ENCODE data around the gene OLIG2. TPM values are rescaled to one million over a fixed set of nuclear protein-coding genes. Genes with fewer than 3 reads are reported as not detected.

OLIG2 gene
- total RNA-seq, 2 experiments from 2014 or later = not detected

GRCh38 chr21:33007747-33008146 is 18.0 kb upstream of the OLIG2 start:
- CTCF ChIA-PET (ENCODE audit: unreplicated experiment) = no interaction called here
- Histone ChIP-seq H3K4me3 (ENCODE audit: low read depth, low read length, poor library complexity, severe bottlenecking) (no peak overlapping the region), H3K4me1 (ENCODE audit: insufficient read depth, low read length, poor library complexity, severe bottlenecking) (no peaks in the 10 kb centered on the region), H3K79me2 (ENCODE audit: insufficient read depth, low read depth, low read length) (no peaks in the 10 kb centered on the region), H3K4me2 (ENCODE audit: low read length) (no peak overlapping the region), H2AFZ (ENCODE audit: low read length) (no peak overlapping the region), H4K20me1 (ENCODE audit: insufficient read depth, low read length) (no peaks in the 10 kb centered on the region), H3K27ac (ENCODE audit: low read depth, low read length, poor library complexity, severe bottlenecking) (no peak overlapping the region), H3K9me3 (ENCODE audit: low read length) (no peaks in the 10 kb centered on the region), H3K9me2 (ENCODE audit: insufficient read depth, low read length) (no peaks in the 10 kb centered on the region), H3K36me3 (ENCODE audit: insufficient read depth, low read length) (no peaks in the 10 kb centered on the region)
- intact Hi-C loops (cut with micrococcal nuclease; ENCODE audit: unreplicated experiment) = no loop called here
- TF ChIP-seq, protein P1, sequence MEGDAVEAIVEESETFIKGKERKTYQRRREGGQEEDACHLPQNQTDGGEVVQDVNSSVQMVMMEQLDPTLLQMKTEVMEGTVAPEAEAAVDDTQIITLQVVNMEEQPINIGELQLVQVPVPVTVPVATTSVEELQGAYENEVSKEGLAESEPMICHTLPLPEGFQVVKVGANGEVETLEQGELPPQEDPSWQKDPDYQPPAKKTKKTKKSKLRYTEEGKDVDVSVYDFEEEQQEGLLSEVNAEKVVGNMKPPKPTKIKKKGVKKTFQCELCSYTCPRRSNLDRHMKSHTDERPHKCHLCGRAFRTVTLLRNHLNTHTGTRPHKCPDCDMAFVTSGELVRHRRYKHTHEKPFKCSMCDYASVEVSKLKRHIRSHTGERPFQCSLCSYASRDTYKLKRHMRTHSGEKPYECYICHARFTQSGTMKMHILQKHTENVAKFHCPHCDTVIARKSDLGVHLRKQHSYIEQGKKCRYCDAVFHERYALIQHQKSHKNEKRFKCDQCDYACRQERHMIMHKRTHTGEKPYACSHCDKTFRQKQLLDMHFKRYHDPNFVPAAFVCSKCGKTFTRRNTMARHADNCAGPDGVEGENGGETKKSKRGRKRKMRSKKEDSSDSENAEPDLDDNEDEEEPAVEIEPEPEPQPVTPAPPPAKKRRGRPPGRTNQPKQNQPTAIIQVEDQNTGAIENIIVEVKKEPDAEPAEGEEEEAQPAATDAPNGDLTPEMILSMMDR (conservative IDR thresholded peaks at IDR 0.05; ENCODE audit: low read length) = no peak
- TF ChIP-seq EZH2phosphoT487 (IDR thresholded peaks at IDR 0.05; ENCODE audit: borderline replicate concordance, low read depth, low read length) = no peak
- POLR2A ChIA-PET = interaction anchor here (0.6 kb wide), 1 partner anchor 117 kb away, joined by 5 read pairs; no protein-coding TSS in a partner anchor
- no TSS peak for BruUV-seq (replicated peaks)
- DNase-seq (ENCODE audit: low spot score) = no peak

DNA sequence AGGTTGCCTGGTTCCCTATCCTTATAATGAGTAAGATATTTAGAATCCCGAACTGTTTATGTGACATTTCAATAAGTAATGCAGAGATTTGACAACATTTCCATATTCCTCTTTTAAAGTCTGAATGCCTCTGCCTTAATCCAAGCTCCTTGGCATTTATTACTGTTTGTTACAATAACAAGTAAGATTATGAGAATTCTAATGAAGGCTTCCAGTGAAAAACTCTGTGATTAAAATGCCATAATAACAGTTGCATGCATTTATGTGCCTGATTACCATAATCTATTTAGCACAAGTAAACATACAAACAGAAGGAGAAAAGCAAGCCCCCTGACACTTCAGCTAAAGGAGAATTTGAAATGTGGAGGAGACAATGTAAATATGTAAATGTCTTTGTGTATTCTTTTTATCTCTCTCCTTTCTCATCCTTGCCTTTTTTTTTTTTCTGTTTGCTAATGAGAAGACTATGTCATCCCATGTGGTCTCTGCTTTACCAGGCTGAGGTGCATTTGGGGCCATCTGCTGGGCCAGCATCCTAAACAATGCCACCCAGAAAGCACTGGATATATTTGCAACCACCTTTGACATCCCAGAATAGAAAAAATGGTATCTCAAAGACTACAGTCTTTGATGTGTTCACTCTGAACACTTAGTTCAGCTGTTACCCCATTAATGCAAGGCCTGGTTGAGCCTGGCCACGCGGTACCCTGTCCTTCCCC is 17.2 kb upstream of the OLIG2 start:
- ChIA-PET POLR2A (interaction anchor here (0.6 kb wide), 1 partner anchor 118 kb away, joined by 5 read pairs; no protein-coding TSS in a partner anchor), CTCF (ENCODE audit: unreplicated experiment) (no interaction called here)
- Histone ChIP-seq H2AFZ (ENCODE audit: low read length) (no peak overlapping the region), H3K27ac (ENCODE audit: low read depth, low read length, poor library complexity, severe bottlenecking) (no peak overlapping the region), H4K20me1 (ENCODE audit: insufficient read depth, low read length) (no peaks in the 10 kb centered on the region), H3K4me3 (ENCODE audit: low read depth, low read length, poor library complexity, severe bottlenecking) (no peak overlapping the region), H3K4me1 (ENCODE audit: insufficient read depth, low read length, poor library complexity, severe bottlenecking) (no peaks in the 10 kb centered on the region), H3K9me2 (ENCODE audit: insufficient read depth, low read length) (no peaks in the 10 kb centered on the region), H3K36me3 (ENCODE audit: insufficient read depth, low read length) (no peaks in the 10 kb centered on the region), H3K79me2 (ENCODE audit: insufficient read depth, low read depth, low read length) (no peaks in the 10 kb centered on the region), H3K9me3 (ENCODE audit: low read length) (no peaks in the 10 kb centered on the region), H3K4me2 (ENCODE audit: low read length) (no peak overlapping the region)
- no TSS peak for BruUV-seq (replicated peaks)
- no peak for DNase-seq (ENCODE audit: low spot score)
- intact Hi-C loops (cut with micrococcal nuclease; ENCODE audit: unreplicated experiment) = no loop called here
- TF ChIP-seq EZH2phosphoT487 (IDR thresholded peaks at IDR 0.05; ENCODE audit: borderline replicate concordance, low read depth, low read length) = no peak
- TF ChIP-seq, protein P1 (conservative IDR thresholded peaks at IDR 0.05; ENCODE audit: low read length) = no peak

- Histone ChIP-seq H3K4me3 (ENCODE audit: low read depth, low read length, poor library complexity, severe bottlenecking) (no peak overlapping the region), H3K9me3 (ENCODE audit: low read length) (no peaks in the 10 kb centered on the region), H4K20me1 (ENCODE audit: insufficient read depth, low read length) (no peaks in the 10 kb centered on the region), H3K4me2 (ENCODE audit: low read length) (no peak overlapping the region), H3K36me3 (ENCODE audit: insufficient read depth, low read length) (no peaks in the 10 kb centered on the region), H3K27ac (ENCODE audit: low read depth, low read length, poor library complexity, severe bottlenecking) (no peak overlapping the region), H3K79me2 (ENCODE audit: insufficient read depth, low read depth, low read length) (no peaks in the 10 kb centered on the region), H2AFZ (ENCODE audit: low read length) (no peak overlapping the region), H3K9me2 (ENCODE audit: insufficient read depth, low read length) (no peaks in the 10 kb centered on the region), H3K4me1 (ENCODE audit: insufficient read depth, low read length, poor library complexity, severe bottlenecking) (no peaks in the 10 kb centered on the region)
- ChIA-PET CTCF (ENCODE audit: unreplicated experiment) (no interaction called here), POLR2A (no interaction called here)
- BruUV-seq (replicated peaks) = no TSS peak
- TF ChIP-seq EZH2phosphoT487 (IDR thresholded peaks at IDR 0.05; ENCODE audit: borderline replicate concordance, low read depth, low read length) = no peak
- TF ChIP-seq, protein P1 (conservative IDR thresholded peaks at IDR 0.05; ENCODE audit: low read length) = no peak
- no peak for DNase-seq (ENCODE audit: low spot score)
- intact Hi-C loops (cut with micrococcal nuclease; ENCODE audit: unreplicated experiment) = no loop called here
Measured at GRCh38 chr21:33010931-33011330, 14.8 kb upstream of the OLIG2 start.

Measured in OCI-LY7 (cell line).